GM21381 (cell line): ENCODE data around the gene ZNF700.
"Not testable (repeated sequence)": the region's sequence is repeated elsewhere in the genome, so short reads cannot be mapped to it uniquely, and the experiment has no call there.

Experiments
- ATAC-seq: cut with Tn5 transposase; IDR thresholded peaks from one replicate; pipeline ENCODE4 v1.9.1; 2021; ENCODE audit warnings: mild to moderate bottlenecking, moderate library complexity; ENCODE audit not compliant: unreplicated experiment

Gene ZNF700

DNA sequence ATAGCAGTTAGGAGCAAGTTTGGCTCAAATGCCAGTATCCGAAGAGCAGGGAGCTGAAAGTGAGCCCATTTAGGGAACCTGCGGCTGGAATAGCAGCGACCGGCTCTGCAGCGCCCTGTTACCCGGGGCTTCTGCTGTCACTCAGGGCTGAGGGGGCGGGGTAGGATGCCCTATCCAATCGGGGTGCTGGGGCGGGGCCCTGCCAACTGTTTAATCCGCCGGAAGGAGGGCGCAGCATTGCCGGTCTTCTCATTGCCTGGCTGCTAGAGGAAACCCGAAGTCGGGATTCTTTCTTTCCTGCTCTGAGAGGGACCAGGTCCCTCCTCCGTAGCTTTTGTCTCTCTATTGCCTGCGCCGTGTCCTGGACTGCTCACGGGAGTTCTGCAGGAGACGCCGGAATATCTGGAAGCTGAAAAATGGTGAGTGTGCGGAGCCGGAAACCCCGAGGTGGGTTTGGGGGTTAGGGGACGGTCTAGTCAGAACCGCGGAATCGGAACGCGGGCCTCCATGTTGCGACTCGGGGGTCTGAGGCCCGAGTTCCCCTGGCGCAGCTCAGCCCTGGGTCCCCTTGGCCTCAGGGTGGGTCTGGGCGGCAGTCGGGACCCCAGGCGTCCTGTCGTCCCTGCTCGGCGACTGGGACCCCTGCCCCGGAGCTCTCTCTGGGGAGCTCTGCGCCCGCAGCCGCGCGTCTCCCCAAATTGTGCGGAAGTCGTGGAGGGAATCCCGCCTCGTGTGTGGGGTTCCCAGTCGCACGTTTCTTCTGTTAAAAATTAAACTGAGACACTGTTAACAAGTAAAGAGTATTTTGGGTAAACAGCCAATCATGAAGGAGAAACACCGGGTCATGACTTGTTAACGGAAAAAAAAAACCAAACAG is 62.7 kb downstream of the ZNF700 start:
- ATAC-seq: no peak

DNA sequence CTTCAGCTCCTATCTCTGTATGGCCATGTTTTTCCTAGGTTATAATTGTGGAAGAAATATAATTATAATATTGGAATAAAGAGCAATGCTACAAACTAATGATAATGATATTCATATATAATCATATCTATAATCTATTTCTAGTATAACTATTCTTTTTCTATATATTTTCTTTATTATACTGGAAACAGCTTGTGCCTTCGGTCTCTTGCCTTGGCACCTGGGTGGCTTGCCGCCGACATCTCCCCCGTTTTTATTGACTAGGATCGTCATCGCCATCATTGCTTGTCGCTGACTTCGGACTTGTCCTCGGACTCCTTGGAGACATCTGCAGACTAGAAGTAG is 64.2 kb downstream of the ZNF700 start:
- no peak for ATAC-seq

DNA sequence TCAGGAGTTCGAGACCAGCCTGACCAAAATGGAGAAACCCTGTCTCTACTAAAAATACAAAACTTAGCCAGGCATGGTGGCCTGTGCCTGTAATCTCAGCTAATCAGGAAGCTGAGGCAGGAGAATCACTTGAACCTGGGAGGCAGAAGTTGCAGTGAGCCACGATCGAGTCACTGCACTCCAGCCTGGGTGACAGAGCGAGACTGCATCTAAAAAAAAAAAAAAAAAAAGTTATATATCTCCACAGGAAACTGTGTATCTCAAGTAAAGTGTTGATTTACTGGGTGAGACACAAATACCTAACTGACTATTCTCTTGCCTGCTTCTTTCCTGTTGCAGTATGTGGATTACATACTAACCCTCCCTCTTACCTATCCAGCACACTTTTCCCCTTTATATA is 67.0 kb downstream of the ZNF700 start:
- ATAC-seq: not testable (repeated sequence)

DNA sequence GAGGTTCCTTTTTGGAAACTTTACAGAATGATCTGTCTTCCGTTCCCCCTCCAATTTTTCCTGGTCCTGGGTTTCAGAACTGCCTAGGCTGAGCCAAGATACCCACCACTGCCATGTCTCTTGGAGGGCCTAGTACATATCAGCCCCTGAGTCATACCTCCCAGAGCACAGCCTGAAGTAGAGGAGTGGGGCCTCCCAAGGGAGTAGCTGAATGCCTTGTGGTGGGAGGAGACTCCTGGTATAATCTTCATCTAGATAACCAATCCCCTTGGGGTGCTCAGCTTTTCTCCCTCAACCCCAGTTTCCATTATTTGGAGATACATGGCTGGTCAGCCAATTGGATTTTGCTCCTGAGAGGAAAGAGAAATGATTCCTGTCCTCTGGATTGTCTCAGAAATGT is 70.3 kb downstream of the ZNF700 start:
- no peak for ATAC-seq
